ENCODE results near the gene SLC35A5.

DNA sequence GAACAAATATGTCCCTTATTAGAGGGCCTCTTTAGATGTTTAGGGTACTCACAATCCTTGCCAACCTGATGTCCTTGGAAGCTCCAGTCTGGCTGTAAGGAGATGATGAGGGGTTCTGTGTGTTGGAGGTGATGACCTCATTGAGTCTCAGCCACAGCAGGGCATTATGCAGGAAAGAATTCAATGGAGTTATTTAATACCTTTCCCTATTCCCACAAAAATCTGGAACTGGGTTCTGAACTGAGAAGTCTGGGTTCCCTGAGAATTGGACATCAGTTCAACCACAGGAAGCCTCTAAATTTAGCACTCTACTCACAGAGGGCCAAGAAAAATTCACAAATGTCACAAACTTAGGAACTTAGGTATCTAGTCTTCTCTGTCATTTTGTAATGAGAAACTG is 36.9 kb downstream of the SLC35A5 start:
- TF ChIP-seq, protein P1, sequence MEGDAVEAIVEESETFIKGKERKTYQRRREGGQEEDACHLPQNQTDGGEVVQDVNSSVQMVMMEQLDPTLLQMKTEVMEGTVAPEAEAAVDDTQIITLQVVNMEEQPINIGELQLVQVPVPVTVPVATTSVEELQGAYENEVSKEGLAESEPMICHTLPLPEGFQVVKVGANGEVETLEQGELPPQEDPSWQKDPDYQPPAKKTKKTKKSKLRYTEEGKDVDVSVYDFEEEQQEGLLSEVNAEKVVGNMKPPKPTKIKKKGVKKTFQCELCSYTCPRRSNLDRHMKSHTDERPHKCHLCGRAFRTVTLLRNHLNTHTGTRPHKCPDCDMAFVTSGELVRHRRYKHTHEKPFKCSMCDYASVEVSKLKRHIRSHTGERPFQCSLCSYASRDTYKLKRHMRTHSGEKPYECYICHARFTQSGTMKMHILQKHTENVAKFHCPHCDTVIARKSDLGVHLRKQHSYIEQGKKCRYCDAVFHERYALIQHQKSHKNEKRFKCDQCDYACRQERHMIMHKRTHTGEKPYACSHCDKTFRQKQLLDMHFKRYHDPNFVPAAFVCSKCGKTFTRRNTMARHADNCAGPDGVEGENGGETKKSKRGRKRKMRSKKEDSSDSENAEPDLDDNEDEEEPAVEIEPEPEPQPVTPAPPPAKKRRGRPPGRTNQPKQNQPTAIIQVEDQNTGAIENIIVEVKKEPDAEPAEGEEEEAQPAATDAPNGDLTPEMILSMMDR (IDR thresholded peaks at IDR 0.05), result no peak
- TF ChIP-seq POLR2A (IDR thresholded peaks at IDR 0.05), result no peak

All from testis (tissue), 2 donors.